Measurements from ENCODE around the gene ACADS.

Gene ACADS, protein sequence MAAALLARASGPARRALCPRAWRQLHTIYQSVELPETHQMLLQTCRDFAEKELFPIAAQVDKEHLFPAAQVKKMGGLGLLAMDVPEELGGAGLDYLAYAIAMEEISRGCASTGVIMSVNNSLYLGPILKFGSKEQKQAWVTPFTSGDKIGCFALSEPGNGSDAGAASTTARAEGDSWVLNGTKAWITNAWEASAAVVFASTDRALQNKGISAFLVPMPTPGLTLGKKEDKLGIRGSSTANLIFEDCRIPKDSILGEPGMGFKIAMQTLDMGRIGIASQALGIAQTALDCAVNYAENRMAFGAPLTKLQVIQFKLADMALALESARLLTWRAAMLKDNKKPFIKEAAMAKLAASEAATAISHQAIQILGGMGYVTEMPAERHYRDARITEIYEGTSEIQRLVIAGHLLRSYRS

DNA sequence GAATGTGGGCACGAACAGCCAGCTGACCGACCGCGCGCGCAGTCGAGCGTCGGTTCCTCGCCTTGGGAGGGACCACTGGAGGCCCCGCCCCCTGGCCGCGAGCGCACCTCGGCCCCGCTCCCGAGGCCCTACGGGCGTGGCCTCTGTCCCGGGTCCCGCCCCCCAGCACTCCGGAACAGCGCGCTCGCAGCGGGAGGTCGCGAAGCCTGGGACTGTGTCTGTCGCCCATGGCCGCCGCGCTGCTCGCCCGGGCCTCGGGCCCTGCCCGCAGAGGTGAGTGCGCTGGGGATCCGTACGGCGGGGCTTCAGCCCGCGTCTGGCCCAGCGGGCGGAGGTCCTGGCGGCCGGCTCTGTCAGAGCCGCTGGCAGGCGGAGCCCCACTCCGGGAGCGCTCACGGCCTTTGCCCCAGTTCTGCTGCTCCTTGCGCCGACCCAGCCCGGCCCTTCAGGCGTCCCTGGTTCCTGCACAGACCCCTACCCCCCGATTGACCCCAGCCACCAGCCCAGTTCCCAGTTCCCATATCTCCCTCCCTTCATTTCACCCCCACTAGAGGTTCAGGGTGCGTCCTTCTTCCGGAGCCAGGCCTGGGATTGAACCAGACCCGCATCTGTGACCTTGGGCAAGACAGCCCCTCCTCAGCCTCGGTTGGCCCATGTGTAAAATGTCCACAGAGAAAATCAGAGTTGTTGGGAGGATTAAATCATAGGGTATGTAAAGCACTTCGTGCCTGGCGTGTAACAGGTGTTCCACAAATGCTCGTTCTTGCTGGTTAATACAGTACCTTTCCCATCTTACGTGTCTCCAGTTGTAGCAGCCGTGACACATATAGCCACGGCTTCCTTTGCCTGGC lies at the start of gene ACADS:
Gene ACADS (plus strand): TSS at position 168 of the 851 bp plus-strand sequence. CDS start 60 bp downstream, at position 228.
- DNase-seq, result peak; percentile 95

DNA sequence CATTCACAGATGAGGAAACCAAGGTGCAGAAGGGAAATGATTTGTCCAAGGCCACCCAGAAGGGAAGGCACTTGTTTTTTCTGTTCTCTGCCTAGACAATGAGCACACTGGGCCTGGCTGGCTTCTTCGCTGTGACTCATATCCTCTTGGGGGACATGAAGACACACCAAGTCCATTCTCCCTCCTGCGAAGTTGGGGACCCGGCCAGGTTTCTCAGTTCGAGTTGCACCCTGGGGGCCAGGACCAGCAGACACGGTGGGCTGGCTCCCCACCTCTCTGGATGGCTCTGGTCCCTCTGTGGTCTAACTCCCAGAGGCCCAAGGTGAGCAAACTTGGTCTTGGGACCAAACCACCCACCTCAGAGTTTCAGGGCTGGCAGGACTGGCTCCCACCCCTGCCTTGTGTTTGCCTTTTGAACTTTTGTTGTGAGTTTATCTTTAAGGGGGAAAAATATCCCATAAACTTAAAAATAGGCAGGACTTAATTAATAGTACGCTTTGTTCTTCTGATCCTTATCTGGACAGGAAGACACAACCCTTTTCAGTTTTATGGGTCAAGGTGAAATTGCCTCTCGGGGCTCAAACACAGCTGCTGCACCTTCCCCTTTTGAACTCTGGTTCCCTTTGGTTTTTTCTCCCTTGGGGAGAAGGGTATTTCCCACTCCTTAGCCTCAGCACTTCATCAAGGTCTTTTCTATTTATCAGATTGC lies 47.7 kb upstream of the ACADS start:
- no peak for DNase-seq

DNA sequence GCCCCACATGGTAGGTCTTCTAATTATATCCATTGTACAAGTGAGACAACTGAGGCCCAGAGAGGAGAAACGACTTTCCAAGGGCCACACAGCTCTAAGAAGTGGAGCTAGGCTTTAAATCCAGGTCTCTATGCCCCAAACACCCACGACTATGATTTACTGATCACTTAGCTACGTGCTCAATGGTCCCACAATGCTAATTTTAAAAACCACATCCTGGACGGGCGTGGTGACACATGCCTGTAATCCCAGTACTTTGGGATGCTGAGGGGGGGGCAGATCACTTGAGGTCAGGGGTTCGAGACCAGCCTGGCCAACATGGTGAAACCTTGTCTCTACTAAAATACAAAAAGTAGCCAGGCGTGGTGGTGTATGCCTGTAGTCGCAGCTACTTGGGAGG lies 47.1 kb upstream of the ACADS start:
- no peak for DNase-seq

DNA sequence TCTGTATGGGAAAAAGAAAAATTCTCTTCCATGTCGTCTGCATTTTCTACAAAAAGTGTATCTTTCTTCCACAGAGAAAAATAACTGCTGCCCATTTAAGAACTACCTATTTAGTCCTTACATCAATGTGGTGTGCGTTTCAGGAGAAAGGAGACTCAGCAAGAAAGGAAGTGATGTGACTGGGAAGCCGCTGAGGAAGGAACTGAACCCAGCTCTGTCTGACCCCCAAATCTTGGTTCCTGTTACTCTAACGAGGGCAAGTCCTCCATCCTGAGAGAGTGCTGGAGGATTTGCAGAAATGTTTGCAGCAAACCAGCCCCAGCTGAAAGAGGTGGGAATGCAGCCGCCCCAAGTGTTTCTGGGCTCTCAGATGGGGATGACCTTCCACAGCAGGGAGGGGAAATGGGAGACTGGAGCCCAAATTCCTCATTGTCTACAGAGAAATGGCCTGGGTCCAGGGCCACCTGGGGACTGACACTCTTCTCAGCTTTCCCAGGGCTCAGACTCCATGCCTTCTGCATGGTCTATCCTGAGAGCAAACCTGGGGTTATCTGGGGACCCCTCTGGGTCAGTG lies 45.4 kb upstream of the ACADS start:
- DNase-seq, result no peak

DNA sequence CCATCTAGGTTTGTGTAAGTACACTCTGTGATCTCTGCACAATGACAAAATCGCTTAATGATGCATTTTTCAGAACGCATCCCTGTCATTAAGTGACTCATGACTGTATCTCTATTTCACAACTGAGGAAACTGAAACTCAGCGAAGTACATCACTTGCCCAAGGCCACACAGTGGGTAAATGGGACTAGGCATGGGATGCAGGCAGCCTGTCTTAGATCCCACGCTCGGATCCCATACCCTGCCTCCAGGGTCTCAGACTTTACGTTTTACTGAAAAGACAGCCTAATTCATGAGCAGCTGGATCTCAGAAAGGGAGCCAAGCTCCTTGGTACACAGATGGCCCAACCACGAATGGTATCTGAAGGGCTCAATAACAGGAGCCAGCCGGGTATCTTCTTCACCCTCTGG lies 41.1 kb upstream of the ACADS start:
- DNase-seq, result no peak

DNA sequence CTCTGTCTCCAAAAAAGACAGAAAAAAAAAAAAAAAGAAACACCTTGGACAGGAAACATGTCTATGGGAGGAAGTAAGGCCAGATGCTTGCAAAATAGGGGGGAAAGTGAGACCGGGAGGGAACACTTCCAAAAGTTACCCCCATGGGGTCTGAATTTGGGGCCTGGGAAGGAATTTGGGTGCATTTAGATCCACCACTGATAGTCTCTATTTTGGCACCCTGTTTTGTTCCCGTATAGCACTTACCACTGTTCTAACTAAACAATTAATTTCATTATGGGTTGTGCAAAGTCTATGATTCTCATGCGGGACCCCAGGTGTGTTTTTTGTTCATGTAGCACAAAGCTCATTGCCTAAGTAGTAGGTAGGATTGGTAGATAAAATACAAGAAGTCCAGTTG lies 40.1 kb upstream of the ACADS start:
- peak; percentile 20 for DNase-seq

DNA sequence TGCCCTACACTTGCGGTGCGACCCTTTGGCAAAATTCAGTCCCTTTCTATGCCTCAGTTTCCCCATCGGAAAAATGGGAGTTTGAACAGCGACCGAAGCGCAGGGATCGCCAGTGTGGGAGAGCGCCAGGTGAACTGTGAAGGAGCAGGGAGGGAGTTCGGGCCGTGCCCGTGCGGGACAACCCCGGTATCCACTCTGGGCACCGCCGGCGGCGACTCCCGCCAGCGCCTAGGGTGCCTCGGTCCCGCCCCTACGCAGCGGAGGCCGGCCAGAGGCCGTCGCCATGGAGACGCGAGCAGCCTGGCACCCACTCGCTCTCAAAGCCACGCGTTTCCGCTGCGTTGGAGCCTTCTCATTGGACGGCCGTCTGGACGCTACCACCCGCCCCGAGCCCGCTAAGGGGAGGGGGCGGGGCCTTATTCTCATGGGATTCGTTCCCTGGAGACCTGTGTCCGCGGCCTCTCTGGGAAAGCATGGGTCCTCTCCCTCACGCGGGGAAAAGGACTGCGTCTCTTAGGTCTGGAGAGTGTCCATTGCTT lies 39.4 kb upstream of the ACADS start:
- DNase-seq, result peak; percentile 99

DNA sequence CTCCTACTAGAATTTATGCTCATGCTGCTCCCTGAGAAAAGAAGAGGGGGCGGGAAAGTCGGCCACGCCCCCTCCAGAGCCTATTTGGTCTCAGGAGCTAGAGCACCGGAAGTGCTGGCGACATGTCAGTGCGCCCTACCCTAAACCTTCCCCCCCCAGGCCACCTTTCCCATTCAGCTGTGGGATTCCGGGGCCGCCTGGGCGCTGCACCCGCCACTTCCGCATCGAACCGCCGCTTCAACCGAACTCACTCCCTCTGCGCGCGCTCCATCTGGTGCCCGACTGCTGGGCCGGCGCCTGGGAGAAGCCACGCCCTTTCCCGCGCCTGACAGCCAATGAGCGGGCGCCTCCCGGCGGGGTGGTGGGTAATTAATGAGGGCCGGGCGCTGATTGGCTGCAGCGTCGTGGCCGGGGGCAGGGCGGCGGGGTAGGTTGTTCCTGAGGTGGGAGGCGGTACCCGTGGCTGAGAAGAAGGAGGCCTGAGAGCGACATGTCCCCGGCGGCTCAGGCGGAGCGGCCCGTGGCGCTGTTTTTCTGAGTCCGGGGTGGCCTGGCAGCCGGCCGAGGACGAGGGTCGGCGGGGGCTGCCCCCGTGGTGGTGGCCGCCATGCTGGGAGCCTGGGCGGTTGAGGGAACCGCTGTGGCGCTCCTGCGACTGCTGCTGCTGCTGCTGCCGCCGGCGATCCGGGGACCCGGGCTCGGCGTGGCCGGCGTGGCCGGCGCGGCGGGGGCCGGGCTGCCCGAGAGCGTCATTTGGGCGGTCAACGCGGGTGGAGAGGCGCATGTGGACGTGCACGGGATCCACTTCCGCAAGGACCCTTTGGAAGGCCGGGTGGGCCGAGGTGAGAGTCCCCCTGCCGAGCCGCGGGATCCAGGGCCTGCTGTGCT lies 38.7 kb upstream of the ACADS start, which contains the start of gene MLEC:
Gene MLEC (plus strand): TSS at position 460 of the 888 bp plus-strand sequence. CDS start 148 bp downstream, at position 608.
- peak; percentile 99 for DNase-seq

DNA sequence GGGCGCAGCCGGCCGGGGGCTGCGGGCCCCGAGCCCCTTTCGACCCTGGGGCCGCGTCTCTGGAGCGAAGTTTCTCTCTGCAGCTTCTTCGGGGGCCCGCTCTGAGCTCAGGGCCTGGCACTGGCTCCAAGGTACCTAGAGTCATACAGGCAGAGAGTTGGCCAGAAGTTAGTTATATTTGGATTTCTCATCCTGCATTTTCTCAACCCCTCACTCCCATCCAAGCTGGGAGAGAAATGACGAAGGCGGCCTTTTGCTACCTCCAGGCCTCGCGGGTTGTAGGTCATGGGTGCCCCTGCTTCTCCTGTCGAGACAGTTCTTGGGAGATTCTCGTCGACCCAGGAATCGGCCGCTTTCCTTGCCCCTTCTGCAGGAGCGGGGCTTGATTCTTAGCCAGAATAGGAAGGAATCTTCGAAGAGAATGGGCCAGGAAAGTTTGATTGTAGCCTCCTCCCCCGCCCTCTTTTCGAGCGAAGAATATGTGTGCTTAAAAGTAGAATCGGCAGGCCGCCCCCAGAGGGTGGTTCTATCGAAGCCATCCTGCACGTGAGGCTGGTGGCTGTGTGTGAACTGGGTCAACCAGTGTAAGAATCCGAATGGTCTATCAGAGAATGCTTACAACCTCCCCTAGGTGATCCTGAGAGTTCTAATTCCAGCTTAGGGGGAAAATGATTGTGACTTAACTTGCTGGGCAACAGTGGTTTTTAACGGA lies 37.9 kb upstream of the ACADS start:
- DNase-seq, result peak; percentile 57

DNA sequence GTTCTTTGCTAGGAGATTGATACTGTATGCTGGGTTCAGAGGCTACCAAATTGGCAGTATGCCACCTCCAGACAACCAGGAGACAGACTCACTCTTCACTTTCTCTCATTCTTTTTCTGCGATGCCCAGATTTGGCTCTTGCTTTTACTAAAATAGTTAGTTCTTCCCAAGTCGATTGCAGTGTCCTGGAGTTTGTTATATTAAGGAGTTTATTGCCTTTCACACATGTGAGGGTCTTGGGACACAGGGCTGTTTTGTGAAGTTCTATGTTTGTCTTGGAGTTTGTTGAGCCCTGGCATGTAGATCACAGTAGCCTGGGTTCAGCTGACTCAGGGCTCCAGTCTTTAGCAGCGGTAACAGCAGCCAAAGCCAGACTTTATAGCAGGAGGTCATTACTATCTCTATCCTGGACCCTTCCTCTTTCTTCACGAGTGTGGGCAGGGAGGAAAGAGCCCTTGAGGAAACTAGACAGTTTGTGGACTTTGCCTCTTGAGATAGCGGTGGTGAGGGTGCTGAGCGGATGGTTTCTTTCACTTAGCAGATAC lies 37.0 kb upstream of the ACADS start:
- DNase-seq, result peak; percentile 24

DNA sequence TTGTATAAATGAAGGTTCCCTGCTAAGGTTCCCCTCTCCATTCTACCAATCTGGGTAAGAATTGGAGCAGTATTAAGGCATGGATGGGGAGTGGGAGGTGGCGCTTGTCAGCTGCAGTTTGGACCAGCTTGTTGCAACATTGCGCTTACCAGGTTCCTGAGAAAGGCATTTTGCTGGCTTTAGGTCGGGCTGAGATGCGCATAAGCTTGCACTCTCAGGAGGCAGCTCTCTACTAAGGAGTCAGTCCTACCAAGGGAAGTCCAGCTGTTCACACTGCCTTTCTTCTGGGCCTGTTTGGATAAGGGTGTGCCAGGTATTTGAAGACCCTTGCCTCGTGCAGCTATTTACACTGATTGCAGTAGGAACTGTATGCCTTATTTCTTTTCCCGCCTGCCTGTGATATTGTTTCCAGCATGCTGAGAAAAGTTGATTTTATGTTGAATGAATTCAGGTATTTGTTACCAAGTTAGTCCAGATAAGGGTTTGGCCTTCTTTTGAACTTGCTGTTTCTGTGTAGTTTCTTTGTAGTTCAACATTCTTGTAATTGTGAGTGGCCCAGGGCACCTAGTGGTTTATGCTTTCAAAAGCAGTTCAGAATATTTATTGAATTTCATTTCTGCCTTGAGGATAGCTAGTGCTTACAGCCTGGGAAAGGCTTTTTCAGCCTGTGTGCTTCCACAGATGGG lies 36.1 kb upstream of the ACADS start:
- DNase-seq, result no peak

DNA sequence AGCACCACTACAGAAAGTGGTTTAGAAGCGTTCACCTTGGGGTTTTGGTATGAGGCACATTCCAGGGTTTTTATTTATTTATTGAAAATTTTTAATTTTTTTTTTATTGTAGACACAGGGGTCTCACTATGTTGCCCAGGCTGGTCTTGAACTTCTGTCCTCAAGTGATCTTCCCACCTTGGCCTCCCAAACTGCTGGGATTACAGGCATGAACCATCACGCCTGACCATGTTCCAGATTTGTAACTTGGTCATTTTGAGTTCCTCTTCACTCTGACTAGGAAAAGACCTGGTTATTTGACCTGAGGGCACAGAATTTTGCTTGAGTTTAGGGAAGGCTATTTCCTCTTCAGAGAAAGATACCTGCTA lies 35.6 kb upstream of the ACADS start:
- no peak for DNase-seq

DNA sequence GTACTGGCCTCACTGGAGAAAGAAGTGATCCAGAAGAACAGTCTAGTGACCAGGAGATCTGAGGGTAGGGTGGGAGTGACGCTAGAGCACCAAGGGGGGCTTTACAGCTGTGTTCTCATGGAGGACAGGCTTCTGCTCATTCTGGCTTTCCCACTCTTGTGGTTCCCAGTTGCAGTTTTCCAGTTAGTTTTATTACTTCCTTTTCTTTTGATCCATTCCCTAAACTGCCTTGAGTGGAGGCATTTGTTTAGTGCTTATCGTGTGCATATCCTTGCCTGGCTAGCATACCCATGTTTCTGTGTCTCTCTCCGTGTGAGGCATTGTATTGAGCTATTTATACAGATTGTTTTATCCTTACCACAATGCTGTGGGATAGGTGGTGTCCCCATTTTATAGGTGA lies 34.6 kb upstream of the ACADS start:
- DNase-seq, result no peak

DNA sequence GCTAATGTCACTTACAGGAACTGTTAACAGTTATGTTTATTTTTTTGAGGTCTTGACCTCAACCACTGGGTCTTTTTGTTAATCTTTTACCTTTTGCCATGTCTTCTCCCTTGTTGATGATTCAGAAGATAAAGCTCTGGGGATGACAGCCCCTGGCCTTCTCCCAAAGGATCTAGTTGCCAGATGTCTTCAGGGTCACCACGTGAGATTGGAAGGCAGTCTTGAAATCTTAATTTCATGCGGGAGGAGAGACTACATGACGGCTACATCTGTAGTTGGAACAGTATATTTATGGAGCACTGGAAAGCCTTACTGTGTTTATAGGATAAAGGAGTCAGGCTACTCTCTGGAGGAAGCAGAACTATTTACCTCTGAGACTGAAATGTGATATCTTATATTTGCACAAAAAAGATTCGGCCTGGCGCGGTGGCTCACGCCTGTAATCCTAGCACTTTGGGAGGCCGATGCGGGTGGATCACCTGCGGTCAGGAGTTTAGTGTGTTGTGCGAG lies 33.0 kb upstream of the ACADS start:
- no peak for DNase-seq

DNA sequence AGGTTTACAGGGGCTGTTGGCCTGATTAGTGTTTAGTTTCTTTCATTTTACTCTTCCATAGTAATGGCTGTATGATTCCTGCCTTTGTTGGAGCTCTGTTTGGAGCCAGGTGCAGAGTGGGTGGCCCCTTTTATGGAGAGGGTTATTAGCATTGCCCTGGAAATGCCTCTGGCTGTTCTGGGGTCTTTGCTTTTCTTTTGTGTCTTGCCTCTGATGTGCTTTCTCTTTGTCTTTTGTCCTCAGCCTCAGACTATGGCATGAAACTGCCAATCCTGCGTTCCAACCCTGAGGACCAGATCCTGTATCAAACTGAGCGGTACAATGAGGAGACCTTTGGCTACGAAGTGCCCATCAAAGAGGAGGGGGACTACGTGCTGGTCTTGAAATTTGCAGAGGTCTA lies 31.8 kb upstream of the ACADS start:
- DNase-seq, result peak; percentile 80

DNA sequence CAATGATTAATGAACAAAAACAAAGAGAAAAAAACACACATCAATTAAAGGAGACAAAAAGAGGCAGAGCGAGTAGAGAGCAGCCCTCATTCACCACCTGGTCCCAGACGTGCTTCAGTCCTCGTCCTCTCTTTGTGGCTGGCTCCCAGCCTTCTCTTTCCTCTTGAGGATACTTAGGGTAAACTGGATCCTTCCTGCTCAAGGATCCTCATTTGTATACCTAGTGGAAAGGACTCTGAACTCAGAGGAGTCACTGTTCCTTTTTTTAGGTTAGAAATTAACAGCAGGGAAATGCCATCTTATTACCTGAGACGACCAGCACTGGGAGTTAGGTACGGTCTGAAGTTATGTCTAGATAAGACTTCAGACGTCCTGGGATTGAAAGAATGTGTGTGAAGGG lies 29.0 kb upstream of the ACADS start:
- no peak for DNase-seq

DNA sequence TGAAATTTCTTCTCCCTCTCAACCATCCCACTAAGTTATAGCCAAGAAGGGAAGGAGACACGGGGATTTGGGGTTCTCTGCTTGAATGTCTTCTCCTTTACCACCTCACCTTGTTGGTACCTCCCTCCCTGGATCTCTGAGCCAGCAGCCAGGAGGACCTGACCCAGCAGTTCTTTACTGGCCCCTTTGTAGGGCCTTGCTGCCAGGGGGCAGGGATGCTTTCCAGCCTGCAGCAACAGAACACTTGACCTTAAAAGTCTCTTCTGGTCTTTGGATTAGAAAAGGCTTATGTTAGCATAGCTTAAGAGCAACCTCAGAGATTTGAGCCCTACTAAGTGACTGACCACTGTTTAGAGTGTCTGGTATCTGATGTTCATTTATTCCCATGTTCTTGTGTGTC lies 28.3 kb upstream of the ACADS start:
- DNase-seq, result no peak

DNA sequence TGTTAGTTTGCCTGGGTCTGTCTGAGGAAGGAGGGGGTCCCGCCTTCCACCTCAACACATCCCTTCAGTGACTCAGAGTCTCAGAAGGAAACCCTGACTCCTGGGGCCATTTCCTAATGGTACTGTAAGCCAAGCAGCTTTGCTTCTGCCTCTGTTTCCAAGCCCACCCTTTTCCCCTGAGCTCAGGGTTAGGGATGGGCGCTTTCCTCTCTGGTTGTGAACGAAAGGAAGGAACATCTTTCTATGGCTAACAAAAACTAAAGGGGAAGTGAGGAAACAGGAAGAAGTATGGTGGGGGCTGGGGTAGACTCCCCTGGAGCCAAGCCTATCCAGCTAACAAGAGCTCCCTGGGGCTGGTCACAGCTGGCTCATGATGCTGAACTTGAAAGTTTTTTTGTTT lies 27.0 kb upstream of the ACADS start:
- DNase-seq, result no peak

DNA sequence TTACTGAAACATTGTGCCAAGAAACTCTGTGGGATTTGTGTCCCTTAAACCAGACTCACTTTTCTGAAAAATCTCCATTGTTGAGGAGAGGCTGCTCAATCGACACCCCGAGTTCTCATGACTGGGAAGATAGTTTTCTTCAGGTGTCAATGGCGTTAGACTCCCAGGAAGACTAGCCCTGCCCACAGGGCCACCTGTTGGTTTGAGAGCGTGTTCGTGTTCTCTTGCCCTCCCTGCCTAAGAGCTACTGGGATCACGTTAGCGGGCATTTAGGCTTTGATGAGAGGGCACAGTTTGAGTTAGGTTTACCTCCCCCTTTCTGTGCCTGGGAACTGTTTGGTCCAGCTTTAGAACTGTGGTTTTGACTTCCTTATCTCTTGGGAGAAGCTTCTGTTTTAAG lies 26.1 kb upstream of the ACADS start:
- DNase-seq, result no peak

DNA sequence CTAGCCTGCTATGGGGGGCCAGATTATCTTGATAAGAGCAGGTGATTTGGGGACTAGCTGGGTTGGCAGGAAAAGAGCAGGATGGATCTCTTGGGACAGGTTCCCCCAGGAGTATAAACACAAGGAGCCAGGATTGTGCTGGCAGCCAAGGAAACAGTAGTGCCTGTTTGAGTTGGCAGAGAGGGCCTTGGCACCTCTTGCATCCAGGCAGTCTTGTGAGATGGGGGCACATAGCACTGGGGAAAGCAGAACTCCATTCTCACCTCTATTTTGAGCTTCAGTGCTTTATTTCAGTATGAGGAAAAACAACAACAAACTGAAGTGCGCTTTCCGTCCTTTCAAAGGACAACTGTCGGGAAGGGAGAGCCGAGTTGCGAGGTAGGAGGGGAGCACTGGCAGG lies 24.7 kb upstream of the ACADS start:
- no peak for DNase-seq
